NT2/D1 (cell line): ENCODE measurements around the gene PAK5.

ENCODE experiments used
- DNase-seq: peaks from one replicate; pipeline ENCODE4 v3.0.0-alpha.2; 2011; ENCODE audit warnings: low read depth, low spot score
- H3K27me3 ChIP-seq: 2 replicates; pipeline ENCODE4 v1.6.0; 2011; ENCODE audit warnings: mild to moderate bottlenecking; ENCODE audit not compliant: insufficient read length, insufficient read depth
- H3K36me3 ChIP-seq: 2 replicates; pipeline ENCODE4 v1.6.1; 2011; ENCODE audit warnings: mild to moderate bottlenecking, low read length, mixed read lengths; ENCODE audit not compliant: insufficient read depth, insufficient read length
- H3K4me1 ChIP-seq: 2 replicates; pipeline ENCODE4 v1.5.1; 2011; ENCODE audit not compliant: insufficient read depth, insufficient read length
- H3K4me3 ChIP-seq: 2 replicates; pipeline ENCODE4 v1.5.1; 2011; ENCODE audit warnings: low read depth; ENCODE audit not compliant: insufficient read length
- H3K9ac ChIP-seq: 2 replicates; pipeline ENCODE4 v1.6.0; 2011; ENCODE audit warnings: low read depth; ENCODE audit not compliant: insufficient read length
- H3K9me3 ChIP-seq: 2 replicates; pipeline ENCODE4 v1.5.1; 2011; ENCODE audit warnings: mild to moderate bottlenecking, low read length; ENCODE audit not compliant: insufficient read depth
- SUZ12 ChIP-seq: IDR thresholded peaks from 2 replicates; pipeline ENCODE4 v1.6.1; 2011; ENCODE audit not compliant: insufficient read length, insufficient read depth; ENCODE audit errors: extremely low read depth
- YY1 ChIP-seq: IDR thresholded peaks from 2 replicates; pipeline ENCODE4 v1.6.1; 2011; ENCODE audit not compliant: insufficient read length, insufficient read depth
- ZNF274 ChIP-seq: IDR thresholded peaks from 2 replicates; pipeline ENCODE4 v1.6.1; 2011; ENCODE audit warnings: mild to moderate bottlenecking, low read depth, low read length

Gene PAK5

DNA sequence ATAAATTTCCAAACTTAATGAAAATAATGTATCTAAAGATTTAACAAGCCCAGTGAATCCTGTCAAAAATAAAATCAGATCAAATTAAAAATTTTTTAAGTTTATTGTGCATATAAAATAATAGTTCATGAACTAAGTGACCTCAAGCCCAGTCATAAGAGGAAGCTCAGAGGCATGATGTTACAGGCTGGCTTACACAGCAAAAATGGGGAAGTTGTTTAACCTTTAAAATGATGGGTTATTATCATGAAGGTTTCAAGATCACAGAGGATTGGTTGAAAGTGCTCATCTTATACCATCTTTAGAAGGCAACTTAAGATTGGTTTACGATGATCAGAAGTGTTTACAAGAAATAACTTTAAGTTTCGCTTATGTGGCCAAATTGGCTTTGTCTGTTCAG is 102.5 kb downstream of the PAK5 start:
- no peak overlapping the region for H3K4me3 ChIP-seq
- no peaks in the 10 kb centered on the region for H3K36me3 ChIP-seq
- TF ChIP-seq ZNF274, result no peak
- no peak for TF ChIP-seq SUZ12
- TF ChIP-seq YY1, result no peak
- no peak overlapping the region for H3K9ac ChIP-seq
- H3K27me3 ChIP-seq, result no peaks in the 10 kb centered on the region
- no peaks in the 10 kb centered on the region for H3K9me3 ChIP-seq
- H3K4me1 ChIP-seq, result no peaks in the 10 kb centered on the region
- no peak for DNase-seq

DNA sequence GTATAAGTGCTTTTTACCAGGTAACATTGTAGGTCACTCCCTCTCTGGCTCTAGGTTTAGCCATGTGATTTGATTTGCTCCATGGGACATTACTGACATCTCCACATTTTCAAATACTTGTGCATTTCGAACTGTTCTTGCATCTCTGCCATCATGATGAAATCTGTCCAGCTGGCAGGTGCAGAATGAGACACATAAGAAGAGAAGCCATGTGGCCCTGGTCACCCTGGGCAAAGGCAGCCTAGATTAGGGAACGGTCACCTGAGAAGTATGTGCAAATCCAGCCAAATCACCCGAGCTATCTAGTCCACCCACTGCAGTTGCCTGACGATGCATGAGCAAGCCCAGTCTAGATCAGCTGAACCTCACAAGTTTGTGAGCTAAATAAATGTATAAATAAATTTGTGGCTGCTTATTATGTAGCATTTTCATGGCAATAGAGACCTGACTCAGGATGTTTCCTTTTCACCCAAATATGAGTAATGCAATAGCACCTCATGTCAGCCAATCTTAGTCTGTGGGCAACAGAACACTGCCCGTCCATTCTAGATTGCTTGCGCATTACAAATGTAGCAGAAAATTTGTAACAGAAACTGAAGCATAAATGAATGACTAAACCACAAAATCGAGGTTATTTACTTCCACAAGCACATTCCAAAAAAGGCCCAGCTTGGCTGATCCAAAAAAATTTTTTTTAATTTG is 115.2 kb downstream of the PAK5 start:
- H3K27me3 ChIP-seq, result no peaks in the 10 kb centered on the region
- no peak for TF ChIP-seq SUZ12
- TF ChIP-seq ZNF274, result no peak
- TF ChIP-seq YY1, result no peak
- H3K36me3 ChIP-seq, result no peaks in the 10 kb centered on the region
- no peak for DNase-seq
- no peak overlapping the region for H3K4me3 ChIP-seq
- no peaks in the 10 kb centered on the region for H3K9me3 ChIP-seq
- no peaks in the 10 kb centered on the region for H3K4me1 ChIP-seq
- H3K9ac ChIP-seq, result no peak overlapping the region

DNA sequence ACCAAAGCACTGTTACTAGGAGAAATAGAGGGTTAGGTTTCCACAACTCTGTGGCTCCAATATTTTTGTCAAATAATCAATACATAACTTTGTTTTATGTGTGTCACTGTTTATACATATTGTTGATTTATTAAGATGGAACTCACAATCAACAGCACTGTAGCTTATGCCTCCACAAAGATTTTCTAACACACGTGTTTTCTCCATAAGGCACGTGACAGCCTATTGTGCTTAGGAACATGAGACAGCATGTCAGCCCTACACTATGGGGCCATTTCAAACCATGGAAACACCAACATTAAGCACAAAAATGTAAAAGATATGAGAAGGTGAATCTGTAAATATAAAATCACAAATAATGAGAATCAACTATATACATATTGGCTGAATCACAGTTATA is 127.0 kb downstream of the PAK5 start:
- H3K36me3 ChIP-seq, result no peaks in the 10 kb centered on the region
- TF ChIP-seq ZNF274, result no peak
- no peak for DNase-seq

DNA sequence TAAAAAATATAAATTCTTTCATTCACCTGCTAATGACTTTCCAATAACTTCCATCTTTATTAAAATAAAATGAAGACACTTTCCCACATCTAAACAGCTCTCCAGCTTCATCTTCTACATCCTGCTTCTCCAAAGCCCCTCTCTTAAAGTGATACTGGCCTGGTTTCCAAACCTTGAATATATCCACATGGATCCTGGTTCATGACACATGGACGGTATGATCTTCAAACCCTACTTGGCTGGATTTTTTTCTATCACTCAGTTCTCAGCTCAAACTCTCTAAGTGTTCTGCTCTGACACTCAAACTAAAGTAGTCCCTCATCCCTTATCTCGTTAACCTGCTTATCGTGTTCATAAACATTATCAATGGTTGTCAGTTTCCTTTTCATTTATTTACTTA is 128.2 kb downstream of the PAK5 start:
- H3K27me3 ChIP-seq, result no peaks in the 10 kb centered on the region
- no peak for DNase-seq
- H3K4me1 ChIP-seq, result no peaks in the 10 kb centered on the region
- no peak overlapping the region for H3K9ac ChIP-seq
- no peak overlapping the region for H3K4me3 ChIP-seq
- no peaks in the 10 kb centered on the region for H3K36me3 ChIP-seq
- H3K9me3 ChIP-seq, result no peaks in the 10 kb centered on the region
- TF ChIP-seq ZNF274 (no peak), SUZ12 (no peak), YY1 (no peak)

More for the DNA sequence above, 127.0 kb downstream of the PAK5 start:
- H3K9ac ChIP-seq, result no peak overlapping the region
- no peaks in the 10 kb centered on the region for H3K4me1 ChIP-seq
- H3K4me3 ChIP-seq, result no peak overlapping the region
- no peaks in the 10 kb centered on the region for H3K27me3 ChIP-seq
- H3K9me3 ChIP-seq, result no peaks in the 10 kb centered on the region

DNA sequence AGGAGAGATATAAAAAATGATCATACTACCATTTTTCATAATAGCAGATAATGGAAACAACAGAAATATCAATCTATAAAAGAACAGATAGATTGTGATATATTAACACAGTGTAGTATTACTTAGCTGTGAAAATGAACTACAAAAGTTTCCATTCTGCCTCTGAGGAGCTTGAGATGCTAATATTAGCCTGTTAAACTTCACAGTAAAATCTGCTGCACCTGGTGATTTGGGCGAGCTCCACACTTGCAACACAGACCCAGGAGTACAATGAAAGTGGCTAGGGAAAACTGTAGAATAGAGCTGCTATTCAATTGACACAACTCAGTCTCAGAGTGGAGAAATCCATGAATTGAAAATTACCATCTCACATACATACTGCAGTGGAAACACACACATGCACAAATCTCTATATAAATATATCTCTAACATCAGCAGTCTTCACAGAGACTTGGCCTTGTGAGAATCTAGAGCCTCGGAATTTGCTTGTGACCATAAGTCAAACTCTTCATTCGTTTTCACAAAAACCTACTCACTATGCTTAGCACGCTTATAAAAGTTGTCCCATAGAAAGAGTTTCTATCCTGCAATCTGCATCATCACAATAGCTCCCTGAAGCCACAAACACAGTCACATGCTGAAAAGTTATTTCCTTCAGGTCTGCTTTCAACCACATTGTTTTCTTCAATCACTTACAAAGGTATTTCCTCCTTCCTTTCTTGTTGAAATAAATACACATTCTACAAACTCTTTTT is 133.0 kb downstream of the PAK5 start:
- Histone ChIP-seq H3K27me3 (no peaks in the 10 kb centered on the region), H3K36me3 (no peaks in the 10 kb centered on the region), H3K4me3 (no peak overlapping the region), H3K9ac (no peak overlapping the region), H3K9me3 (no peaks in the 10 kb centered on the region), H3K4me1 (no peaks in the 10 kb centered on the region)
- no peak for DNase-seq
- TF ChIP-seq ZNF274, result no peak
- no peak for TF ChIP-seq SUZ12

DNA sequence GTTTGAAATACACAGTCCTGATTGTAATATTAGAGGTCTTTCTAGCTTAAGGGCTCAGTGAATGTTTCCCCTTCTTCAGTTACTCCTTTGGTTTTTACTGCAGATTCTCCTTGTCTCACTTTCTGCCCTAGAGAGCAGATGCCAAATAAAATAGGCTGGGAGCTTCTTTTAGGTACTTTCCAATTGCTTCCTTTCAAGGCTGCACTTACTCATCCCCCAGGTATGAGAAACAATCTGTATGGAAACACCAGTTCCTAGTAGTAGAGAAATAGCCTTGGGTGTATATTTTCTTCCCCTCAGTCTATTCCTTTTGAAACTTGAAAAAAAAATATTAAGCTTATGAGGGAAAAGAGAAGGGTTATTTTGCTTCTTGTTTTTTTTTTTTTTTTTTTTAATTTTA is 139.7 kb downstream of the PAK5 start:
- TF ChIP-seq SUZ12 (no peak), ZNF274 (no peak), YY1 (no peak)
- no peak for DNase-seq
- no peak overlapping the region for H3K4me3 ChIP-seq

DNA sequence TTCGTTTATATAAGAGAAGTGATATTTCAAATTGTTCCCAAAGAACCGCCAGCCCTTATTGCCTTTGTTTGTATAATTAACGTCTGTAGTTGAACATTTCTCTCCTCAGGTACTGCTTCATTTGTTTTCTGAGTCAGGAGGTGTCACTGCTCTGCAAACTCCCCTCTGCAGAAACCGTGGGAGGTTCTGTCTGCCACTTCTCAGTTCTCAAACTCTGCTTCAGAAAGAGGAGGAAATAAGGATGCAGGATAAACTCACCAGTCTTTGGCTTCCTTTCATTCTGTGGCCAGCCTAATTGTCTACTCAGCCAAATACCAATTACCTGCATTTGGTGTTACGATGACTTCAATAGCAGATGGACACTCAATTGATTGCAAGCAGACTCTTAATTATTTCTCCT is 149.8 kb downstream of the PAK5 start:
- Histone ChIP-seq H3K9ac (no peak overlapping the region), H3K9me3 (no peaks in the 10 kb centered on the region), H3K4me1 (no peaks in the 10 kb centered on the region), H3K27me3 (no peaks in the 10 kb centered on the region), H3K4me3 (no peak overlapping the region), H3K36me3 (no peaks in the 10 kb centered on the region)
- TF ChIP-seq SUZ12 (no peak), ZNF274 (no peak), YY1 (no peak)
- no peak for DNase-seq

More for the DNA sequence above, 139.7 kb downstream of the PAK5 start:
- Histone ChIP-seq H3K27me3 (no peaks in the 10 kb centered on the region), H3K9ac (no peak overlapping the region), H3K9me3 (no peaks in the 10 kb centered on the region), H3K36me3 (no peaks in the 10 kb centered on the region), H3K4me1 (no peaks in the 10 kb centered on the region)
